ENCODE data around the gene CYSRT1. TPM values are rescaled to one million over a fixed set of nuclear protein-coding genes. Genes with fewer than 3 reads are reported as not detected.
"Not testable (repeated sequence)": the region's sequence is repeated elsewhere in the genome, so short reads cannot be mapped to it uniquely, and the experiment has no call there.

The CYSRT1 gene
- total RNA-seq, 1 donor from 2014 or later, result not detected

DNA sequence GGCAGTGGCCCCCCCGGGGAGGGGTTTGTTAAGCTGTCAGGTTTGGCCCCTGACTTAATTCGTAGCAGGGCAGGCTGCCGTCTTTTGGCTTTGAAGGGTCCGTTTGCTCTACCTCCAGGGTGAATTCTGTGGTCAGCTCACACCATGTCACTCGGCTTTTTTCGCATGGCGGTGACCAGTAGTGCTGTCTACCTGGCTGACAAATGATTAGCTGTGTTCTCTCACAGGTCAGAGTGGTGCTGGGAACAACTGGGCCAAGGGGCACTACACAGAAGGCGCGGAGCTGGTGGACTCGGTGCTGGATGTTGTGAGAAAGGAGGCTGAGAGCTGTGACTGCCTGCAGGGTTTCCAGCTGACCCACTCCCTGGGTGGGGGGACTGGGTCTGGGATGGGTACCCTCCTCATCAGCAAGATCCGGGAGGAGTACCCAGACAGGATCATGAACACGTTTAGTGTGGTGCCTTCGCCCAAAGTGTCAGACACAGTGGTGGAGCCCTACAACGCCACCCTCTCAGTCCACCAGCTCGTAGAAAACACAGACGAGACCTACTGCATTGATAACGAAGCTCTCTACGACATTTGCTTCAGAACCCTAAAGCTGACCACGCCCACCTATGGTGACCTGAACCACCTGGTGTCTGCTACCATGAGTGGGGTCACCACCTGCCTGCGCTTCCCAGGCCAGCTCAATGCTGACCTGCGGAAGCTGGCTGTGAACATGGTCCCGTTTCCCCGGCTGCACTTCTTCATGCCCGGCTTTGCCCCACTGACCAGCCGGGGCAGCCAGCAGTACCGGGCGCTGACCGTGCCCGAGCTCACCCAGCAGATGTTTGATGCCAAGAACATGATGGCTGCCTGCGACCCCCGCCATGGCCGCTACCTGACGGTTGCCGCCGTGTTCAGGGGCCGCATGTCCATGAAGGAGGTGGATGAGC is 17.6 kb downstream of the CYSRT1 start:
- H3K4me3 ChIP-seq (ENCODE audit: low read length in 3 of 3), result peak overlapping the region; percentile 51 to 83 (median 83)
- peak overlapping the region; percentile 84 for H3K27ac ChIP-seq (ENCODE audit: low read depth, low read length)
- peaks cover 47 to 74% (median 64%) of the 10 kb centered on the region in 3 donors for H3K4me1 ChIP-seq (ENCODE audit: control insufficient read depth in 3 of 3, insufficient read depth in 3 of 3, low read length in 3 of 3)
- no peaks in the 10 kb centered on the region for H3K27me3 ChIP-seq (ENCODE audit: control insufficient read depth in 3 of 3, insufficient read depth in 3 of 3, low read length in 3 of 3)
- H3K9me3 ChIP-seq (ENCODE audit: control insufficient read depth in 3 of 3, low read length in 3 of 3), result no peaks in the 10 kb centered on the region
- H3K36me3 ChIP-seq (ENCODE audit: control insufficient read depth in 3 of 3, insufficient read depth in 3 of 3, low read length in 3 of 3), result peaks cover 18 to 24% (median 20%) of the 10 kb centered on the region in 3 donors
- H3K9ac ChIP-seq (ENCODE audit: low read depth in 1 of 3, low read length in 3 of 3), result peak overlapping the region; percentile 88 to 91 (median 90)

- H3K4me3 ChIP-seq (ENCODE audit: low read length in 3 of 3), result peak overlapping the region in 1 of 3 donors; percentile 17
Observed at GRCh38 chr9:137243266-137243625, 18.3 kb downstream of the CYSRT1 start.

DNA sequence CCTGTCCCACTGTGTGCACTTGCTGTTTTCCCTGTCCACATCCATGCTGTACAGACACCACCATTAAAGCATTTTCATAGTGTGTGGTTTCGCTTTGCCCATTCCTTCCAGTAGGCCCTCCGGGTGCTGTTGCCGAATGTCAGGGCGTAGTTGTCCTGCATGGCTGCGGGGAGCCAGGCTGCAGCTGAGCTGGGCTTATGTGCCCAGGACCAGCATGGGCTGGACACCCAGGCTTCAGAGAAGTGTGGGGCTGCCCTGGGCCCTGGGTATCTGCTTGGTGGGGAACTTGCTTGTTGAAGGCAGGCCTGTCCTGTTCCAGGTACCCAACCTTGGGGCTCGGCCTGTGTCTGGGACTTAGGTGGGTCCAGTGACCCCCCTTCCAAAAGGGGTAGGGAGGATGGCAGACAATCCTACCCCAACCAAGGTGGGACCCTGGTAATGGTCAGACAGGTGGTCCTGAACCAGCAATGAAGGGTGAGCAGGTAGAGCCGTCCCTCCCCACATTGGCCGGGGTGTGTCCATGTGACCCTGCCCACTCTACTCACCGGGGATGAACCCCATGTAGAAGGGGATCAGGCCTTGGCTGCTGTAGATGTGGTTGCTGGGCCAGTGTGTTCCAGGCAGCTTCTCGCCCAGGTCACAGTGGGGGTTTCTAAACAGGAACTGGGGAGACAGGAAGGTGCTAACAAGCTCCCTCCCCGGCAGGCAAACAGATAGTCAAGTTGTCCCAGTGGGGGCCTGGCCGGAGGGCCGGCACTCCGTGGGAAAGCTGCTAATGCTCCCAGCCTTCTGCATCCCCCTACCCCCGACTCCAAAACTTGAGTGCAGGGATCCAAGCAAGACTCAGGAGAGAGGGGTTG is 18.9 kb downstream of the CYSRT1 start:
- H3K27ac ChIP-seq (ENCODE audit: low read depth, low read length), result peak overlapping the region; percentile 7
- H3K9me3 ChIP-seq (ENCODE audit: control insufficient read depth in 3 of 3, low read length in 3 of 3), result no peaks in the 10 kb centered on the region
- H3K4me3 ChIP-seq (ENCODE audit: low read length in 3 of 3), result peak overlapping the region in 1 of 3 donors; percentile 17
- no peaks in the 10 kb centered on the region for H3K27me3 ChIP-seq (ENCODE audit: control insufficient read depth in 3 of 3, insufficient read depth in 3 of 3, low read length in 3 of 3)
- peaks cover 18 to 24% (median 20%) of the 10 kb centered on the region in 3 donors for H3K36me3 ChIP-seq (ENCODE audit: control insufficient read depth in 3 of 3, insufficient read depth in 3 of 3, low read length in 3 of 3)
- peaks cover 39 to 67% (median 55%) of the 10 kb centered on the region in 3 donors for H3K4me1 ChIP-seq (ENCODE audit: control insufficient read depth in 3 of 3, insufficient read depth in 3 of 3, low read length in 3 of 3)
- H3K9ac ChIP-seq (ENCODE audit: low read depth in 1 of 3, low read length in 3 of 3), result peak overlapping the region; percentile 20 to 69 (median 24)

More at GRCh38 chr9:137243266-137243625, 18.3 kb downstream of the CYSRT1 start:
- not testable (repeated sequence) for H3K27me3 ChIP-seq (ENCODE audit: control insufficient read depth in 3 of 3, insufficient read depth in 3 of 3, low read length in 3 of 3); H3K9me3 ChIP-seq (ENCODE audit: control insufficient read depth in 3 of 3, low read length in 3 of 3)
- Histone ChIP-seq H3K27ac (ENCODE audit: low read depth, low read length) (peak overlapping the region; percentile 7), H3K36me3 (ENCODE audit: control insufficient read depth in 3 of 3, insufficient read depth in 3 of 3, low read length in 3 of 3) (peaks cover 18 to 24% (median 20%) of the 10 kb centered on the region in 3 donors), H3K9ac (ENCODE audit: low read depth in 1 of 3, low read length in 3 of 3) (peak overlapping the region in 2 of 3 donors; percentile 20 to 90), H3K4me1 (ENCODE audit: control insufficient read depth in 3 of 3, insufficient read depth in 3 of 3, low read length in 3 of 3) (peaks cover 45 to 73% (median 62%) of the 10 kb centered on the region in 3 donors)

DNA sequence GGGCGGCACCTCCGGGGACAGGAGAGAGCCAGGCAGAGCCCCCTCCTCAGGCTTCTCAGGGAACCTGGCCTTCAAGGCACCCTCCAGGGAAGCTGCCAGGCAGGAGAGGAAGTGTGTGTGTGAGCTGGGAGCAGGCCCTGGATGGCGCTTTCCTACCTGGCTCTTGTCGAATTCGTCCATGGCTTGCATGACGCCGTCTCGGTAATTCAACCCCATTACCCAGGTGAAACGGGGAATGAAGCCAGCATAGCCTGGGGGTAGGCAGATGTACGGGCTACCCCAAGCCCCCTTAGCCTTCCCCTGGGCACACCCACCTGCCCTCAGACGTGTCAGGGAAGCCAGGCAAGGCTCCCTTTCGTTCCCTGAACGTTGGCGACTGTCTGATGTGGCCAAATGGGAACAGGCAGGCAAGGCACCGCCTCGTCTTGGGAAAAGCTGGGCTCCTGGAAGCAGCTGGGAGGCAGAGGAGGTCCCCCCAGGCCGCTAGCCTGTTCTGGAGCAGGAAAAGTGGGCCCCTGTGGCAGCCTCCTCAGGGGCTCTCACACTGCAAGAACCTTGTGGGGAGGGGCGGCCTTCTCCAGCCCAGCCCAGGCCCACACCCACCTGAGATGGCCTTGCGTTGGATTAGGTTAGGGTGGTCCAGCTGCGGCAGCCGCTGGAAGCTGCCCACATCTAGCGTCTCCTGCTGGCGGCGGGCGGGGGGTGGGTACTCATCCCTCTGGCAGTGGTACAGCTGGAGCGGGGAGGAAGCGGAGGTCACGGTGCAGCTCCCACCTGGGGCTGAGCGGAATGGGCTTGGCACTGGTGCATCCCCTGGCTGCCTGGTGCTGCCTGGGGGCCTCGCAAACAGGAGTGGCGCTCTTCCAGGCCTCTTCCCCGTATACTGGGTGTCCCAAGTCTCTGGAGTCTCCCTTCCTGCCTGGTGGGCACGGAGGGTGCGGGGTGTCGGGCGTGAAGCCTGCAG is 19.8 kb downstream of the CYSRT1 start:
- no peak overlapping the region for H3K27ac ChIP-seq (ENCODE audit: low read depth, low read length)
- peaks cover 33 to 59% (median 53%) of the 10 kb centered on the region in 3 donors for H3K4me1 ChIP-seq (ENCODE audit: control insufficient read depth in 3 of 3, insufficient read depth in 3 of 3, low read length in 3 of 3)
- H3K27me3 ChIP-seq (ENCODE audit: control insufficient read depth in 3 of 3, insufficient read depth in 3 of 3, low read length in 3 of 3), result peaks cover 0 to 2% (median 0%) of the 10 kb centered on the region in 3 donors
- no peak overlapping the region for H3K4me3 ChIP-seq (ENCODE audit: low read length in 3 of 3)
- H3K9ac ChIP-seq (ENCODE audit: low read depth in 1 of 3, low read length in 3 of 3), result peak overlapping the region in 2 of 3 donors; percentile 8 to 69
- H3K9me3 ChIP-seq (ENCODE audit: control insufficient read depth in 3 of 3, low read length in 3 of 3), result no peaks in the 10 kb centered on the region
- H3K36me3 ChIP-seq (ENCODE audit: control insufficient read depth in 3 of 3, insufficient read depth in 3 of 3, low read length in 3 of 3), result peaks cover 18 to 24% (median 20%) of the 10 kb centered on the region in 3 donors

- H3K4me3 ChIP-seq (ENCODE audit: low read length in 3 of 3), result no peak overlapping the region
- no peaks in the 10 kb centered on the region for H3K9me3 ChIP-seq (ENCODE audit: control insufficient read depth in 3 of 3, low read length in 3 of 3)
- H3K36me3 ChIP-seq (ENCODE audit: control insufficient read depth in 3 of 3, insufficient read depth in 3 of 3, low read length in 3 of 3), result peaks cover 18 to 24% (median 20%) of the 10 kb centered on the region in 3 donors
- H3K4me1 ChIP-seq (ENCODE audit: control insufficient read depth in 3 of 3, insufficient read depth in 3 of 3, low read length in 3 of 3), result peaks cover 31 to 65% (median 54%) of the 10 kb centered on the region in 3 donors
- peaks cover 0 to 2% (median 0%) of the 10 kb centered on the region in 3 donors for H3K27me3 ChIP-seq (ENCODE audit: control insufficient read depth in 3 of 3, insufficient read depth in 3 of 3, low read length in 3 of 3)
- peak overlapping the region in 1 of 3 donors; percentile 25 for H3K9ac ChIP-seq (ENCODE audit: low read depth in 1 of 3, low read length in 3 of 3)
- H3K27ac ChIP-seq (ENCODE audit: low read depth, low read length), result no peak overlapping the region
Observed at GRCh38 chr9:137245450-137246421, 20.8 kb downstream of the CYSRT1 start.

- peak overlapping the region in 2 of 3 donors; percentile 22 to 66 for H3K9ac ChIP-seq (ENCODE audit: low read depth in 1 of 3, low read length in 3 of 3)
- peaks cover 14 to 17% (median 15%) of the 10 kb centered on the region in 3 donors for H3K36me3 ChIP-seq (ENCODE audit: control insufficient read depth in 3 of 3, insufficient read depth in 3 of 3, low read length in 3 of 3)
- H3K4me1 ChIP-seq (ENCODE audit: control insufficient read depth in 3 of 3, insufficient read depth in 3 of 3, low read length in 3 of 3), result peaks cover 26 to 60% (median 50%) of the 10 kb centered on the region in 3 donors
- peaks cover 0 to 2% (median 0%) of the 10 kb centered on the region in 3 donors for H3K27me3 ChIP-seq (ENCODE audit: control insufficient read depth in 3 of 3, insufficient read depth in 3 of 3, low read length in 3 of 3)
- no peaks in the 10 kb centered on the region for H3K9me3 ChIP-seq (ENCODE audit: control insufficient read depth in 3 of 3, low read length in 3 of 3)
- no peak overlapping the region for H3K27ac ChIP-seq (ENCODE audit: low read depth, low read length)
- H3K4me3 ChIP-seq (ENCODE audit: low read length in 3 of 3), result peak overlapping the region in 2 of 3 donors; percentile 29 to 35
Observed at GRCh38 chr9:137247135-137247915, 22.4 kb downstream of the CYSRT1 start.

DNA sequence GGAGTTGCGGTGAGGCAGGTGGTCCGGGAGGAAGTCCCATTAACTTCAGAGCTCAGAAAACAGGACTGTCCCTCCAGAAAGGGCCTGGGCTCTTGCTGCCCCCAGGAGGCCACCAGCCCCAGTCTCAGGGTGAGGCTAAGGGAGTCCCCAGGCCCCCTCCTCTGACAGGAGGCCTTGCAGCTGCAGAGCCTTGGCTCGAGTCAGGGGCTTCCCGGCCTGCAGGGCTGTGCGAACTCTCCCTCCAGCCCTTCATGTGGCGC is 22.9 kb downstream of the CYSRT1 start:
- no peak overlapping the region for H3K27ac ChIP-seq (ENCODE audit: low read depth, low read length)

More for the DNA sequence above, 22.9 kb downstream of the CYSRT1 start:
- Histone ChIP-seq H3K4me3 (ENCODE audit: low read length in 3 of 3) (no peak overlapping the region), H3K4me1 (ENCODE audit: control insufficient read depth in 3 of 3, insufficient read depth in 3 of 3, low read length in 3 of 3) (peaks cover 21 to 55% (median 44%) of the 10 kb centered on the region in 3 donors), H3K27me3 (ENCODE audit: control insufficient read depth in 3 of 3, insufficient read depth in 3 of 3, low read length in 3 of 3) (peaks cover 0 to 2% (median 0%) of the 10 kb centered on the region in 3 donors), H3K9ac (ENCODE audit: low read depth in 1 of 3, low read length in 3 of 3) (peak overlapping the region in 1 of 3 donors; percentile 66), H3K9me3 (ENCODE audit: control insufficient read depth in 3 of 3, low read length in 3 of 3) (no peaks in the 10 kb centered on the region), H3K36me3 (ENCODE audit: control insufficient read depth in 3 of 3, insufficient read depth in 3 of 3, low read length in 3 of 3) (peaks cover 10 to 11% (median 10%) of the 10 kb centered on the region in 3 donors)

Measured in skeletal muscle tissue (tissue), 4 donors.